ENCODE measurements around the gene WNT5B.

The WNT5B gene

GRCh38 chr12:1628666-1629337 lies at the start of gene WNT5B:
Gene WNT5B, plus strand, starts transcription at chr12:1629231. Its CDS starts 2,124 bp downstream, at chr12:1631355.
- DNase-seq, result no peak

- DNase-seq, result no peak
Measured at GRCh38 chr12:1579651-1580435, 49.2 kb upstream of the WNT5B start.

- DNase-seq, result no peak
Measured at GRCh38 chr12:1580526-1580925, 48.5 kb upstream of the WNT5B start.

- no peak for DNase-seq
Measured at GRCh38 chr12:1581973-1582708, 46.9 kb upstream of the WNT5B start.

- DNase-seq, result no peak
Measured at GRCh38 chr12:1582709-1583050, 46.4 kb upstream of the WNT5B start.

GRCh38 chr12:1583421-1584078 lies 45.5 kb upstream of the WNT5B start:
- peak; percentile 87 for DNase-seq

GRCh38 chr12:1584326-1584725 lies 44.7 kb upstream of the WNT5B start:
- DNase-seq, result no peak

- no peak for DNase-seq
Measured at GRCh38 chr12:1587927-1588574, 41.0 kb upstream of the WNT5B start.

- DNase-seq, result no peak
Measured at GRCh38 chr12:1588575-1588947, 40.5 kb upstream of the WNT5B start.

- no peak for DNase-seq
Measured at GRCh38 chr12:1590221-1590979, 38.6 kb upstream of the WNT5B start.

GRCh38 chr12:1591034-1591433 lies 38.0 kb upstream of the WNT5B start:
- DNase-seq, result no peak

- DNase-seq, result no peak
Measured at GRCh38 chr12:1591543-1591942, 37.5 kb upstream of the WNT5B start.

GRCh38 chr12:1592444-1593173 lies 36.4 kb upstream of the WNT5B start:
- DNase-seq, result no peak

- DNase-seq, result no peak
Measured at GRCh38 chr12:1593174-1594005, 35.6 kb upstream of the WNT5B start.

GRCh38 chr12:1594006-1594260 lies 35.1 kb upstream of the WNT5B start:
- DNase-seq, result peak; percentile 39

GRCh38 chr12:1594261-1595025 lies 34.6 kb upstream of the WNT5B start, which contains the start of gene FBXL14:
Gene FBXL14, minus strand, starts transcription at chr12:1594581. Its CDS starts 515 bp downstream, at chr12:1594066.
- DNase-seq, result peak; percentile 92

- DNase-seq, result no peak
Measured at GRCh38 chr12:1595026-1595561, 33.9 kb upstream of the WNT5B start.

GRCh38 chr12:1595690-1596347 lies 33.2 kb upstream of the WNT5B start:
- no peak for DNase-seq

- no peak for DNase-seq
Measured at GRCh38 chr12:1598757-1599156, 30.3 kb upstream of the WNT5B start.
